NCI-H526 treated with DMSO at 0.1 percent for 48 hours (cell line): Measurements from ENCODE around the gene PPFIA1.
A peak's percentile ranks its signal among the peaks of the same experiment; 100 is the strongest.
"Not testable (repeated sequence)": the region's sequence is repeated elsewhere in the genome, so short reads cannot be mapped to it uniquely, and the experiment has no call there.

Experiments used
- DNase-seq: peaks from one replicate; lab custom pipeline; 2025; lab: John Stamatoyannopoulos, UW

PPFIA1 gene

GRCh38 chr11:70359451-70360205 is 89.1 kb downstream of the PPFIA1 start:
- no peak for DNase-seq

DNA sequence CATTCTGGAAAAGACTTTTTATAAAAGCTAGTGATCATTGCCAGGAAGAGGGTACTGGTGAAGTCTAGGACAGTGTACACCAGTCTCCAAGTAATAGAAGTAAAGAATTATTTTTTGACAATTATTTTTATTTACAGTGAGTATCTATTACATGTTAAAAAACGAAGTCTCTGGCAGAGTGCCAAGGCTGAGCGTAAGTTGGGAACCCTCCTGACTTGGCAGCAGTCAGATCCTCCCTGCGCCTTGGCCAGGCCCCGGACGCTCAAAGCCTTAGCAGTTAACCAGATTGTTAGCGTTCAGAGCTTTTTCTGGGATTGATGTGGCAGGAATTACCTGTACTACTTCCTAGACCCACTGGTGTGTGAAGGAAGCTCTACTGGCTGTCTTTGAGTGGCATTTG is 89.7 kb downstream of the PPFIA1 start:
- no peak for DNase-seq

DNA sequence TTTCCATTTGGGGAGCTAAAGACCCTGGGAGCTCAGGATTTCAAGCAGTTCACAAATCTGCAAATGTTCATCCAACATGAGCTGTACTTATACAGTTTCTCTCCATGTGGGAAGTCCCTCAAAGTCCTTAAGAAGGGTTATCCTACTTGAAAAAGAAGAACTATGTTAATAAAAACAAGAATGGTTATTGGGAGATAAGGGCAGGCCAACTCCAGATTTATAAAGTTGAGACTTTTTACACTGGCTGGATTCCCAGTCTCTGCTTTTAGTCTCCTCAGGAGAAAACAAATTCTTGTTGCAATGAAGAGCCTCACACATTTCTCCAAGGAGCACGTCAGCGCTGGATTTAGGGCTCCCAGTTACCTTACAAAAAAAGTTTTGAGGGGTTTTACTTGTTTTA is 93.7 kb downstream of the PPFIA1 start:
- DNase-seq, result no peak

GRCh38 chr11:70364745-70365543 is 94.5 kb downstream of the PPFIA1 start:
- peak; percentile 86 for DNase-seq

- peak; percentile 92 for DNase-seq
Measured at GRCh38 chr11:70365544-70365927, 95.0 kb downstream of the PPFIA1 start.

DNA sequence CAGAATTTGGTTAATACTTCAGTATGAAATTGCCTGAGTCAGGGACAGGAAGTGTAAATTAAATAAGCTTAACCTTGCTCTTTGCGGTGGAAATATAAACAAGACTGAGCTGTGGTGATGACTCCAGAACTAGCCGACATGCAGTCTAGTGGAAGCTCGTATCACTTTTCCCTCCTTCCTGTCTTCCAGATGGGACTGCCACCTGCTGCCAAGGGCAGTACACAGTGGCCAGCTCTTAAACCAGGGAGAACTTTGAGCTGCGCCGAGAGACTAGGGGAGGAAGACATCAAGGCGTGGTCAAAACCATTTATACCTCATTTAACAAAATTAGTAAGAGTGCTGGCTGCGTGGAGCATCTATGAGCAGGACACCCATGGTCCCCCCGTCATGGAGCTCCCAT is 96.6 kb downstream of the PPFIA1 start:
- no peak for DNase-seq

DNA sequence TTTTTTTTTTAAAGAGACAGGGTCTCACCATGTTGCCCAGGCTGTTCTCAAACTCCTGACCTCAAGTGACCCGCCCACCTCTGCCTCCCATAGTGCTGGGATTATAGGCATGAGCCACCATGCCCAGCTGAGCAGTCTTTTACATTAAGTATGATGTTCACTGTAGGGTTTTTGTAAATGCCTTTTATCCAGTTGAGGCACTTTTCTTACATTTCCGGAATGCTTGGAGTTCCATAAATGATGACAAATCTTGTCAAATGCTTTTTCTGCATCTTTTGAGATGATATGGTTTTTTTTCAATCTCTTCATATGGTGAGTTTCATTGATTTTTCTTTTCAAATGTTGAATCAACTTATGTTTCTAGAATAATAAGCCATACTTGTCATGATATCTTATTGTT is 98.5 kb downstream of the PPFIA1 start:
- no peak for DNase-seq

DNA sequence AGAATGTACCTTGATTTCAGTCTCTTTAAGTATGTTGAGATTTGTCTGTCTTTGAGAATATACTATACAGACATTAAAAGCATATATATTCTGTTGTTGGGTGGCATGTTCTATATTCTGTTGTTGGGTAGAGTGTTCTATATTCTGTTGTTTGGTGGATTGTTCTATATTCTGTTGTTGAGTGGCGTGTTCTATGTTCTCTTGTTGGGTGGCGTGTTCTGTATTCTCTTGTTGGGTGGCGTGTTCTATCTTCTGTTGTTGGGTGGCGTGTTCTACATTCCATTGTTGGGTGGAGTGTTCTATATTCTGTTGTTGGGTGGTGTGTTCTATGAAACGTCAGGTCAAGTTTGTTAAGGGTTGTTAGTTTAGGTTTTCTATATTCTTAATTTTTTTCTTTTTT is 100.8 kb downstream of the PPFIA1 start:
- no peak for DNase-seq

DNA sequence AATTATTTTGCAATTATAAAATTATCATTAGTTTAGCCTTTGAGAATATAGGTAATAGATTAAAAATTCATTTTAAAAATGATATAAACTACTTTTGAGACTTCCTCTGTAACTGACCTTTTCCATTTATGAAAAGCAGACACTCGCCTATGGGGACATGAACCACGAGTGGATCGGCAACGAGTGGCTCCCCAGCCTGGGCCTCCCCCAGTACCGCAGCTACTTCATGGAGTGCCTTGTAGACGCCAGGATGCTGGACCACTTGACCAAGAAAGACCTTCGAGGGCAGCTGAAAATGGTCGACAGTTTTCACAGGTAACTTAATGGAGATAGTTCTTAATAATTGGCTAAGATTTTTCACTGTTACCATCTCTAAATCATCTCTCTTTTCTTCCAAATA is 101.6 kb downstream of the PPFIA1 start:
- no peak for DNase-seq

- no peak for DNase-seq
Measured at GRCh38 chr11:70376621-70377020, 106.1 kb downstream of the PPFIA1 start.

DNA sequence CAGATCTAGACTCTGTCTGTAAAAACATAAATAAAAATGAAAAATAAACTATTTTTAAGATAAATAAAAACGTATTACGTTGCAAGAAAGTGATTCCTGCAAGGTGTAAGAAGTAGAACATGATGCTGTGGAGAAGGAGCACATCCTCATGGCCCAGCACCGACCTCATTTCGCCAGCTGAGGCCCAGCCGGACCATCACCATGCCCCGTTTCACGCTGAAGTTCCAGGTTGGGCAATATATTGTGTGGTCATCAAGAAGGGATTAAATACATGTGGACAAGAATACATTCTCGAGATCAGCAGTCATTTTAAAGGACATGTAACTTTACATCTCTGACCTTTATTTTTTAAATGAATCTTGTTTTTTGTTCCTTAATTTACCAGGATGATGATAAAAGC is 107.2 kb downstream of the PPFIA1 start:
- no peak for DNase-seq

- no peak for DNase-seq
Measured at GRCh38 chr11:70378506-70379134, 108.1 kb downstream of the PPFIA1 start.

GRCh38 chr11:70381350-70381749 is 110.9 kb downstream of the PPFIA1 start:
- no peak for DNase-seq

DNA sequence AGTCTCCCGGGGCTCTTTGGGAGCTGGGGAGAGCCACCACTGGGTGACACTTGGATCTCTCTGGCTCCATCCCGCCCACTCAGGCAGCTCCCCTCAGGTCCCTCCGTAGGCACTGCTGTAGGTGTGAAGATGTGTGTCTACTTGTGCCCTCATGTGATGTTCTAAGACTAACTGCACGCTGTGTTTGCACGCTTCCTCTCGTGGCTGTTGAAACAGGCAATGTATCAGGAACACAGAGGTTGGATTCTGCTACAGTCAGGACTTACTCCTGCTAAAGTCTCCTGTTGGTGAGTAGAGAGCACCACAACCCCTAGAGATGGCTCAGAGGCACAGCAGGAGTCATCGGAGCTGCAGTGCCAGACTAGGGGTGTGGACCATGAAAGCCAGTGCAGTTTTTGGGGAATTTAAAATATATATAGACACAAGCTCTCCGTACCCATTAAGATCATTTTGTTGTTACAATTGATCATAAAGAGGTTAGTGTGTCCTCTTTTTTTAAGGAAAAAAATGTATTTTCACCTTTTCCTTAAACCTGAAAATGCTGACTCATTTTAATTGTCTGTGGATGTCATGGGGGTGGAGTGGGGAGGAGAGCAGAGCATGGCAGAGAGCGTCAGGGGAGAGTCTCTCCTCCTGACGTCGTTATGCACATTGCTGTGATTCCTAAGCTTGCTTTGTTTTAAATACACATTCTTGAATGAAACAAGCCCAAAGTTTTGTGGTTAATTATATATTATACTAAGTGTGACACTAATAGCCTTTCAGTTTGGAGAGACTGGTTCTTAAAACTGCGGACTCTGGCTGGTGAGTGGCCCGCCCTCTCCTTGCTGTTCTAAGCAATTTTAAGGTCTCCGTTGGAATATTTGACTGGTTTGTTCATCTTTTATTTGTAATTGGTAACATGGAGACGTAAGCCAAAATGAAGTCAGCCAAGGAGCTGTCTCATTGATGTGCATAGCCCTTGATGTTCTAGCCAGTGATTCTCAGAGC is 111.7 kb downstream of the PPFIA1 start:
- no peak for DNase-seq

DNA sequence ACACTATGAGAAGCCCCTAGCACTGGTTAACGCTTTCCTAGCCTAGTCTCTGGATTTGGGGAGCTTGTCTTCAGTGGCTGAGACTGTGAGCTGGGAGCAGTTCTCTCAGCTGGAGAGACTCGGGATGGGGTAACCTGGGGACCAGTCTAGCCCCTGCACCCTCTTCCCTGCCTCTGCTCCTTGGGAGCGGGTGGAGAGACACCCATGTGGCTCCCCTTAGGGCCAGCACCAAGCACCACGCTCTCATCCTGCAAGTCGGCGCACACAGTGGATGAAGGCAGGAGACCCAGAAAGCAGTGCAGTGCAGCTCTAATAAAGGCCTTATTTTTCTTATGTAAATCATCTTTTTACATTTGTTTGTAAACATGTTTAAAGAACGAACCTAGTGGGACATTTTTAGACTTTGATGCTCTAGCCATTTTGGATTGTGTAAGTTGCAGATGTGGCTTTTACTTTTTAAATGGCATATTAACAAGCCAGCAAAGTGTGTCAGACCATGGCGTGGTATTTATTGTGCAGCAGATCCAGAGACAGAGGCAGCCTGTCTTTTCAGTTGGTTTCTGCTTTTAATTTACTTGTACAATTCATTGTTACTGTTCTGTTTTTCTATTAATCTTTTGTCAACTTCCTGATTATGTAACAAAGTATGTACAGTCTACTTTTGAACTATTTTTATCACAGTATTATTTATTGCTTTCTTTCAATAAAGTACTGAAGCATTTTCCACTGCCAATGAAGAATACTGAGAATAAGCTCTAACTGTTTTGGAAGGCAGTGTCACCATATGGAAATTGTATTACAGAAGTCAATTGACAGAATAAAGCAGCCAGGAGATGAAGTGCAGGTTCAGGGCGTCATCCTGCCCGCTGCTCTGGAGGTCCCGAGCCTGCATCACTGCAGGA is 113.4 kb downstream of the PPFIA1 start:
- DNase-seq, result no peak

DNA sequence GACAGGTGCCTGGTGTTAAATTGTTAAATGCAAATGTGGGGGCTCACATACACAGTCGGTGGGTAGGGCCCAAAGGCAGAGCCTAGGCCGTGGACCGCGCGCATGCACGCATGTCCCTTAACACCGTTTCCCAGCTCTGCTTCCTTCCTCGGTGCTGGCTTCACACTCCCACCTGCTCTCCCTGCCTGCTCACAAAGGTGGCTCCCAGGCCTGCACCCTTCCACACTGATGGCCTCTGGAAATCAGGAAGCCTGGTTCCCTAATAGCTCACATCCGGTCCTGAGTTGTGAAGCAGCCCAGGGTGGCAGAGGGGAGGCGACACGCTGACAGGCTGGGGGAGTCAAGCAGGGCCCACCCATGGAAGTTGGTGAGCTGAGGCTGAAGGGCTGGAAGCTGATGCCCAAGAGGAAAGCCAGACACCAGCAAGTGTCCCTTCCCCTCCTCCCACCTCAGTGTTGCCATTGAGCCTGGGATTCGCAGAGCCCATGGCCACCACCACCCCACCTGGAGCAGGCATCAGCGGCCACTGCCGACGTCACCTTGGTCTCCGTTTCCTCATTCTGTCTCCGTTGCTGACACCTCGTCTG is 114.2 kb downstream of the PPFIA1 start:
- DNase-seq, result no peak

DNA sequence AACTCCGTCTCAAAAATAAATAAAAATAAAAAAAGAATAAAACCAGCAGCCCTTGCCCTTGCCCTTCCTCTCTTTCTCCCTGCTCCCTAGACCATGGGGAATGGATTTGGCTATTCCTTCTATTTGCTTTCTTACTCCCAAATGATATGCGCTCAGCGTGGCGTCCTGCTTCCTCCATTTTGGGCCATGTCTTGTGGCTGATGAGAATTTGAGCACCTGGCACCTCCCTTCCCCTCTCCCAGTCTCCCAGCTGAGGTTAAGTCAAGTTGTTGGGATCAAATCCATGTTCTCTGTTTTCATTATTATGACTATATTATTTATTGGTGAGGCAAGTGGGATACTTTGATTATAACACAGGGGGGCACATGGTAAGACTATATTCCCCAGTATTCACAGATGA is 117.1 kb downstream of the PPFIA1 start:
- DNase-seq, result no peak

GRCh38 chr11:70389201-70389600 is 118.7 kb downstream of the PPFIA1 start:
- no peak for DNase-seq

- DNase-seq, result not testable (repeated sequence)
Measured at GRCh38 chr11:70390882-70391281, 120.4 kb downstream of the PPFIA1 start.

- no peak for DNase-seq
Measured at GRCh38 chr11:70394211-70394950, 123.9 kb downstream of the PPFIA1 start.
